Sigmoid colon (tissue), 4 donors: ENCODE results near the gene ST7L.

Source experiments
- EP300 ChIP-seq, 4 donors: sonication (generic); formaldehyde crosslinking; IDR thresholded peaks; one replicate each; pipeline ENCODE4 v1.6.1; 2017; ENCODE audit warnings: antibody characterized with exemption in 4 of 4
- POLR2A ChIP-seq, 2 donors: fragments of 450-650 bp; IDR thresholded peaks; one replicate each; pipeline ENCODE4 v1.6.1; 2016; ENCODE audit warnings: antibody characterized with exemption in 2 of 2, mild to moderate bottlenecking in 2 of 2, moderate library complexity in 2 of 2

- no peak for TF ChIP-seq EP300 (IDR thresholded peaks at IDR 0.05)
- no peak for TF ChIP-seq POLR2A (IDR thresholded peaks at IDR 0.05)
Measured at GRCh38 chr1:112634367-112634766, 15.4 kb upstream of the ST7L start.
